Neural cell (in vitro differentiated cells): Measurements from ENCODE around the gene CTR9. TPM values are rescaled to one million over a fixed set of nuclear protein-coding genes. Genes with fewer than 3 reads are reported as not detected.

ENCODE experiments used
- H2AFZ ChIP-seq: fragments of 200-600, 300-800 bp; sonication (generic), shearing (Covaris generic); 2 replicates; pipeline ENCODE4 v1.6.0; 2014; ENCODE audit warnings: low read depth, mild to moderate bottlenecking, antibody characterized with exemption, low read length, moderate library complexity
- H3F3A ChIP-seq: fragments of 200-600 bp; shearing (Covaris generic); 2 replicates; pipeline ENCODE4 v1.6.1; 2016; ENCODE audit warnings: mild to moderate bottlenecking, moderate library complexity, mixed read lengths, antibody characterized with exemption, low read length; ENCODE audit not compliant: insufficient read depth, poor library complexity, severe bottlenecking
- H3K27ac ChIP-seq: fragments of 200-600, 300-800 bp; sonication (generic), shearing (Covaris generic); 2 replicates; pipeline ENCODE4 v1.5.1; 2014; ENCODE audit warnings: mild to moderate bottlenecking, low read length, moderate library complexity
- H3K27me3 ChIP-seq: fragments of 300-800, 200-600 bp; sonication (generic), shearing (Covaris generic); 2 replicates; pipeline ENCODE4 v1.6.0; 2014; ENCODE audit warnings: mild to moderate bottlenecking, low read depth, low read length, moderate library complexity; ENCODE audit not compliant: insufficient read depth
- H3K36me3 ChIP-seq: fragments of 300-800, 200-600 bp; sonication (generic), shearing (Covaris generic); 2 replicates; pipeline ENCODE4 v1.5.1; 2014; ENCODE audit warnings: mild to moderate bottlenecking, antibody characterized with exemption, low read length, moderate library complexity; ENCODE audit not compliant: insufficient read depth
- H3K4me2 ChIP-seq: fragments of 300-800, 200-600 bp; sonication (generic), shearing (Covaris generic); 2 replicates; pipeline ENCODE4 v1.6.0; 2014; ENCODE audit warnings: mild to moderate bottlenecking, low read length
- H3K4me3 ChIP-seq: fragments of 300-800, 200-600 bp; sonication (generic), shearing (Covaris generic); 2 replicates; pipeline ENCODE4 v1.5.1; 2014; ENCODE audit warnings: mild to moderate bottlenecking, low read length, moderate library complexity
- H3K79me2 ChIP-seq: fragments of 200-600 bp; shearing (Covaris generic); replicated peaks from 2 replicates; pipeline ENCODE4 v1.6.0; 2014; ENCODE audit warnings: mild to moderate bottlenecking, low read length, moderate library complexity; ENCODE audit not compliant: insufficient read depth
- H3K9ac ChIP-seq: fragments of 300-800, 200-600 bp; sonication (generic), shearing (Covaris generic); 2 replicates; pipeline ENCODE4 v1.6.1; 2016; ENCODE audit warnings: mild to moderate bottlenecking, low read length, mixed read lengths
- H3K9me2 ChIP-seq: fragments of 200-600 bp; shearing (Covaris generic); 2 replicates; pipeline ENCODE4 v1.6.1; 2016; ENCODE audit warnings: mild to moderate bottlenecking, low read length, mixed read lengths; ENCODE audit not compliant: insufficient read depth
- H3K9me3 ChIP-seq: fragments of 200-600, 300-800 bp; sonication (generic), shearing (Covaris generic); 2 replicates; pipeline ENCODE4 v1.6.1; 2016; ENCODE audit warnings: mild to moderate bottlenecking, mixed run types, low read length, moderate library complexity, mixed read lengths
- H4K20me1 ChIP-seq: fragments of 200-600 bp; shearing (Covaris generic); 2 replicates; pipeline ENCODE4 v1.6.1; 2016; ENCODE audit warnings: mild to moderate bottlenecking, mixed run types; ENCODE audit not compliant: insufficient read depth
- EP300 ChIP-seq: fragments of 450-650 bp; conservative IDR thresholded peaks from 2 replicates; pipeline ENCODE4 v1.6.1; 2014; ENCODE audit warnings: antibody characterized with exemption, mild to moderate bottlenecking, moderate library complexity; ENCODE audit not compliant: poor library complexity, severe bottlenecking
- EZH2 ChIP-seq: fragments of 200-600, 300-800 bp; shearing (Covaris generic), sonication (generic); IDR thresholded peaks from 2 replicates; pipeline ENCODE4 v1.6.1; 2014; ENCODE audit warnings: antibody characterized with exemption, low read length, borderline replicate concordance, mild to moderate bottlenecking; ENCODE audit not compliant: insufficient read depth, poor library complexity, severe bottlenecking
- MXI1 ChIP-seq: fragments of 450-650 bp; conservative IDR thresholded peaks from 2 replicates; pipeline ENCODE4 v1.6.1; 2014; ENCODE audit warnings: antibody characterized with exemption, mild to moderate bottlenecking; ENCODE audit not compliant: poor library complexity, severe bottlenecking
- POLR2AphosphoS5 ChIP-seq: IDR thresholded peaks from 2 replicates; pipeline ENCODE4 v1.6.1; 2012
- RAD21 ChIP-seq: fragments of 450-650 bp; conservative IDR thresholded peaks from 2 replicates; pipeline ENCODE4 v1.6.1; 2014; ENCODE audit warnings: antibody characterized with exemption, mild to moderate bottlenecking, moderate library complexity
- SMC3 ChIP-seq: fragments of 450-650 bp; conservative IDR thresholded peaks from 2 replicates; pipeline ENCODE4 v1.6.1; 2014; ENCODE audit warnings: antibody characterized with exemption, mild to moderate bottlenecking, moderate library complexity; ENCODE audit not compliant: poor library complexity
- TAF1 ChIP-seq: IDR thresholded peaks from 2 replicates; pipeline ENCODE4 v1.6.1; 2012; ENCODE audit warnings: low read depth
- polyA plus RNA-seq: library from polyadenylated mRNA; depleted of rRNA; stranded (reverse); fragments of >200 nt; gene quantifications from 2 replicates; pipeline ENCODE4 v1.2.3, GENCODE V29; 2014
- TF ChIP-seq, protein P1 (sequence below): fragments of 450-650 bp; IDR thresholded peaks from 2 replicates; pipeline ENCODE4 v1.5.1; 2014; ENCODE audit warnings: antibody characterized with exemption, mild to moderate bottlenecking, moderate library complexity; ENCODE audit not compliant: poor library complexity, severe bottlenecking
- TF ChIP-seq, protein P2 (sequence below): IDR thresholded peaks from 2 replicates; pipeline ENCODE4 v1.6.1; 2012; ENCODE audit warnings: borderline replicate concordance

CTR9 gene
- polyA plus RNA-seq, 1 donor from 2014 or later: 24.1 TPM

DNA sequence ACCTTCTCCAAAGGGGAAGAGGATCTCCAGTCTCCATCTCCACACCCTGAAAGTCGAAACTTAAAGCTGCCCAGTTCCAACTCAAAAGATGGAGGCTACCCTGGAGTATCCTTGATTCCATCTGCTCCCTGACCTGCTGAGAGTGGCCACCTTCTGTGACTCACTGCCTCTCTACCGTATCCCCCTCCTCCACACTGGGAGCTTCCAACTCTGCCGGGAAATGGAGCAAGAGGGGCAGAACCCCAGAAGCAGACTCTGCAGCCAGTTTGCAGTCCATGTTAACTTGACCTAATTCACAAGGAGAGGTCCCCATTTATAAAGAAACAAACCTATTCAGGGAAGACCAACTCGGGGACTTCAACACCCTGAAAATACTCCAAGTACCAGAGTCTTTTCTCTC is 35.5 kb upstream of the CTR9 start:
- no peaks in the 10 kb centered on the region for H3K9me3 ChIP-seq
- no peaks in the 10 kb centered on the region for H3K36me3 ChIP-seq
- no peaks in the 10 kb centered on the region for H4K20me1 ChIP-seq
- H3K27me3 ChIP-seq: no peaks in the 10 kb centered on the region
- H3K4me3 ChIP-seq: no peak overlapping the region
- H3K9ac ChIP-seq: no peak overlapping the region
- no peaks in the 10 kb centered on the region for H3K9me2 ChIP-seq
- H3K4me2 ChIP-seq: no peak overlapping the region
- H3K27ac ChIP-seq: no peak overlapping the region
- no peak overlapping the region for H2AFZ ChIP-seq
- no peaks in the 10 kb centered on the region for H3F3A ChIP-seq
- TF ChIP-seq, protein P1, sequence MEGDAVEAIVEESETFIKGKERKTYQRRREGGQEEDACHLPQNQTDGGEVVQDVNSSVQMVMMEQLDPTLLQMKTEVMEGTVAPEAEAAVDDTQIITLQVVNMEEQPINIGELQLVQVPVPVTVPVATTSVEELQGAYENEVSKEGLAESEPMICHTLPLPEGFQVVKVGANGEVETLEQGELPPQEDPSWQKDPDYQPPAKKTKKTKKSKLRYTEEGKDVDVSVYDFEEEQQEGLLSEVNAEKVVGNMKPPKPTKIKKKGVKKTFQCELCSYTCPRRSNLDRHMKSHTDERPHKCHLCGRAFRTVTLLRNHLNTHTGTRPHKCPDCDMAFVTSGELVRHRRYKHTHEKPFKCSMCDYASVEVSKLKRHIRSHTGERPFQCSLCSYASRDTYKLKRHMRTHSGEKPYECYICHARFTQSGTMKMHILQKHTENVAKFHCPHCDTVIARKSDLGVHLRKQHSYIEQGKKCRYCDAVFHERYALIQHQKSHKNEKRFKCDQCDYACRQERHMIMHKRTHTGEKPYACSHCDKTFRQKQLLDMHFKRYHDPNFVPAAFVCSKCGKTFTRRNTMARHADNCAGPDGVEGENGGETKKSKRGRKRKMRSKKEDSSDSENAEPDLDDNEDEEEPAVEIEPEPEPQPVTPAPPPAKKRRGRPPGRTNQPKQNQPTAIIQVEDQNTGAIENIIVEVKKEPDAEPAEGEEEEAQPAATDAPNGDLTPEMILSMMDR: no peak
- no peak for TF ChIP-seq MXI1
- no peak for TF ChIP-seq TAF1
- no peak for TF ChIP-seq POLR2AphosphoS5
- H3K79me2 ChIP-seq: no peaks in the 10 kb centered on the region

DNA sequence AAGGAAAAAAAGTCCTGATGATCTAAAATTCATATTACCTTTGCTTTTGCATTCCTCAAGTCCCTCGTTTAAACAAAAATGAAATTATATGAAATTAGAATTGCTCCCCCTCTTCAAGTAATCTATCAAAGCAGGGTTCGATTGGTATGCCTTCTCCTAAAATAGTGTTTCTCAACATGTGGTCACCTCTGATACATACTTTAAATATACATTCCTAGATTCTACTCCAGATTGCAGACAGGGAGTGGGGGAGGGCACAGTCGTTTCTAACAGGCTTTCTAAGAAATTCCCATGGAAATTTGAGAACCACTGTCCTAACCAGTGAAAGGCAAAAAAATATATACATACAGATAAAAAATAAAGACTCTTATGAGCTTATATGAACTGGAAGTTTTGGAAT is 34.9 kb upstream of the CTR9 start:
- Histone ChIP-seq H3K36me3 (no peaks in the 10 kb centered on the region), H3K79me2 (no peaks in the 10 kb centered on the region), H3F3A (no peaks in the 10 kb centered on the region), H3K9me3 (no peaks in the 10 kb centered on the region), H3K9me2 (no peaks in the 10 kb centered on the region), H3K4me2 (no peak overlapping the region), H3K27ac (no peak overlapping the region), H2AFZ (no peak overlapping the region), H3K9ac (no peak overlapping the region), H4K20me1 (no peaks in the 10 kb centered on the region), H3K27me3 (no peaks in the 10 kb centered on the region), H3K4me3 (no peak overlapping the region)
- TF ChIP-seq SMC3 (no peak), EZH2 (no peak), MXI1 (no peak), RAD21 (no peak), TAF1 (no peak), EP300 (no peak), POLR2AphosphoS5 (no peak)
- TF ChIP-seq, protein P2, sequence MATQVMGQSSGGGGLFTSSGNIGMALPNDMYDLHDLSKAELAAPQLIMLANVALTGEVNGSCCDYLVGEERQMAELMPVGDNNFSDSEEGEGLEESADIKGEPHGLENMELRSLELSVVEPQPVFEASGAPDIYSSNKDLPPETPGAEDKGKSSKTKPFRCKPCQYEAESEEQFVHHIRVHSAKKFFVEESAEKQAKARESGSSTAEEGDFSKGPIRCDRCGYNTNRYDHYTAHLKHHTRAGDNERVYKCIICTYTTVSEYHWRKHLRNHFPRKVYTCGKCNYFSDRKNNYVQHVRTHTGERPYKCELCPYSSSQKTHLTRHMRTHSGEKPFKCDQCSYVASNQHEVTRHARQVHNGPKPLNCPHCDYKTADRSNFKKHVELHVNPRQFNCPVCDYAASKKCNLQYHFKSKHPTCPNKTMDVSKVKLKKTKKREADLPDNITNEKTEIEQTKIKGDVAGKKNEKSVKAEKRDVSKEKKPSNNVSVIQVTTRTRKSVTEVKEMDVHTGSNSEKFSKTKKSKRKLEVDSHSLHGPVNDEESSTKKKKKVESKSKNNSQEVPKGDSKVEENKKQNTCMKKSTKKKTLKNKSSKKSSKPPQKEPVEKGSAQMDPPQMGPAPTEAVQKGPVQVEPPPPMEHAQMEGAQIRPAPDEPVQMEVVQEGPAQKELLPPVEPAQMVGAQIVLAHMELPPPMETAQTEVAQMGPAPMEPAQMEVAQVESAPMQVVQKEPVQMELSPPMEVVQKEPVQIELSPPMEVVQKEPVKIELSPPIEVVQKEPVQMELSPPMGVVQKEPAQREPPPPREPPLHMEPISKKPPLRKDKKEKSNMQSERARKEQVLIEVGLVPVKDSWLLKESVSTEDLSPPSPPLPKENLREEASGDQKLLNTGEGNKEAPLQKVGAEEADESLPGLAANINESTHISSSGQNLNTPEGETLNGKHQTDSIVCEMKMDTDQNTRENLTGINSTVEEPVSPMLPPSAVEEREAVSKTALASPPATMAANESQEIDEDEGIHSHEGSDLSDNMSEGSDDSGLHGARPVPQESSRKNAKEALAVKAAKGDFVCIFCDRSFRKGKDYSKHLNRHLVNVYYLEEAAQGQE: no peak
- TF ChIP-seq, protein P1: no peak
